ENCODE measurements around the gene VMP1. TPM values are rescaled to one million over a fixed set of nuclear protein-coding genes. Genes with fewer than 3 reads are reported as not detected.

The VMP1 gene
- total RNA-seq, 1 donor from 2014 or later = 232 TPM

- H3K4me3 ChIP-seq (ENCODE audit: low read depth, low read length) = no peak overlapping the region
- no peak for TF ChIP-seq CTCF (conservative IDR thresholded peaks at IDR 0.05; ENCODE audit: low read depth, low read length)
- no peak for DNase-seq (ENCODE audit: low read depth)
Observed at GRCh38 chr17:59856859-59857794, 149.7 kb downstream of the VMP1 start.

GRCh38 chr17:59858167-59858816 is 150.8 kb downstream of the VMP1 start:
- no peak for TF ChIP-seq CTCF (conservative IDR thresholded peaks at IDR 0.05; ENCODE audit: low read depth, low read length)
- DNase-seq (ENCODE audit: low read depth) = no peak
- H3K4me3 ChIP-seq (ENCODE audit: low read depth, low read length) = no peak overlapping the region

GRCh38 chr17:59858932-59859331 is 151.5 kb downstream of the VMP1 start:
- DNase-seq (ENCODE audit: low read depth) = no peak
- TF ChIP-seq CTCF (conservative IDR thresholded peaks at IDR 0.05; ENCODE audit: low read depth, low read length) = no peak
- no peak overlapping the region for H3K4me3 ChIP-seq (ENCODE audit: low read depth, low read length)

- H3K4me3 ChIP-seq (ENCODE audit: low read depth, low read length) = peak overlapping the region; percentile 5
- no peak for DNase-seq (ENCODE audit: low read depth)
- TF ChIP-seq CTCF (conservative IDR thresholded peaks at IDR 0.05; ENCODE audit: low read depth, low read length) = peak; percentile 67
Observed at GRCh38 chr17:59859444-59860025, 152.1 kb downstream of the VMP1 start.

- DNase-seq (ENCODE audit: low read depth) = no peak
- TF ChIP-seq CTCF (conservative IDR thresholded peaks at IDR 0.05; ENCODE audit: low read depth, low read length) = no peak
- H3K4me3 ChIP-seq (ENCODE audit: low read depth, low read length) = no peak overlapping the region
Observed at GRCh38 chr17:59863616-59864015, 156.2 kb downstream of the VMP1 start.

- no peak overlapping the region for H3K4me3 ChIP-seq (ENCODE audit: low read depth, low read length)
- TF ChIP-seq CTCF (conservative IDR thresholded peaks at IDR 0.05; ENCODE audit: low read depth, low read length) = no peak
- DNase-seq (ENCODE audit: low read depth) = no peak
Observed at GRCh38 chr17:59869941-59870218, 162.4 kb downstream of the VMP1 start.
